GM19467 (cell line): ENCODE results near the gene EEF1B2.
A peak's percentile ranks its signal among the peaks of the same experiment; 100 is the strongest.
"Not testable (repeated sequence)": the region's sequence is repeated elsewhere in the genome, so short reads cannot be mapped to it uniquely, and the experiment has no call there.

ENCODE experiments used
- ATAC-seq: cut with Tn5 transposase; IDR thresholded peaks from one replicate; pipeline ENCODE4 v1.9.1; 2021; ENCODE audit warnings: mild to moderate bottlenecking, moderate library complexity; ENCODE audit not compliant: unreplicated experiment

The EEF1B2 gene

DNA sequence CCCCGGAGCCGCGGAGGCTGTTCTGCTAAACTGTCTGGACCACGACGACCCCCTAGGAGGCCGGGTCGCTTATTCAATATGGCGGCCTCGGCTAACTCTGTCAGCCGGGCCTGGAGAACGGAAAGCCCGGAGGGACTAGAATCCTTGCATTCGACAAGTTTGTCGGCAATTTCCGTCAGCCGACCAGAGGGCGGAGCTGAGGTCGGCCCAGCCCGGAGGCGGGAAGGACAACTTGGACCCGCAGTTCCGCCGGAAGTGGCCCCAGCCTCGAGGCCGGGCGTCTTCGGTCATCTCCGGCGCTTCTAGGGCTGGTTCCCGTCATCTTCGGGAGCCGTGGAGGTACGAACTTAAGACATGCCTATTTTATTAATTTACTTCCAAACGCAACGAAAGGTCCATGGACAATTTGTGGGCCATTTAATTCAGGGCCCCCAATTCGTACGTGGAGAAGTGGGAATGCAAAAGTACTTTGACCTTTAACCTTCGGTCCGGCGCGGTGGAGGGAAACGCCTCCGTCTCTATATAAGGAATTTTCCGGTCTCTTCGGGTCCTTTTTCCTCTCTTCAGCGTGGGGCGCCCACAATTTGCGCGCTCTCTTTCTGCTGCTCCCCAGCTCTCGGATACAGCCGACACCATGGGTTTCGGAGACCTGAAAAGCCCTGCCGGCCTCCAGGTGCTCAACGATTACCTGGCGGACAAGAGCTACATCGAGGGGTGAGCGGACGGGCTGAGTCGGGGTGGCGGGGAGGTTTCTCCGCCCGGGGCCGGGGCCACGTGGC, at the start of gene EEF1B2, which contains the start of gene NDUFS1:
Gene EEF1B2, plus strand, starts transcription at position 550 of the 779 bp plus-strand sequence. Its CDS starts 85 bp downstream, at position 635.
Gene NDUFS1, minus strand, starts transcription at position 99 of the 779 bp plus-strand sequence. CDS start 5,766 bp downstream, outside the sequence.
- peak; percentile 92 for ATAC-seq

DNA sequence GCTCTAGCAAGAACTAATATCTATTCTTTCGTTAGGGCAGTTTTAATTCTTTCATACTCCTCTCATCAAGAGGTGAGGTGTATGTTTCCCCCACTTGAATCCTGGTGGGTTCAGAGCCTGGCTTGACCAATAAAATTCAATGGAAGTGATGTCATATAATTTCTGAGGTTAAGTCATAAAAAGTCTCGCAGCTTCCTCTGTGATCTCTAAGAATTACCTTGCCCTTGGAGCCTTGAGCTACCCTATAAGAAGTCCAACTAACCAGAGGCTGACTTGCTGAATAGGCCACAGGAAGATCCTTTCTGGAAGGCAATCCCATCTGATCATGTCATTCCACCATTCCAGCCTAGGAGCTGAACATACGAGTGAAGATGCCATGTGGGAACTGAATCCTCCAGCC, 47.6 kb upstream of the EEF1B2 start:
- no peak for ATAC-seq

DNA sequence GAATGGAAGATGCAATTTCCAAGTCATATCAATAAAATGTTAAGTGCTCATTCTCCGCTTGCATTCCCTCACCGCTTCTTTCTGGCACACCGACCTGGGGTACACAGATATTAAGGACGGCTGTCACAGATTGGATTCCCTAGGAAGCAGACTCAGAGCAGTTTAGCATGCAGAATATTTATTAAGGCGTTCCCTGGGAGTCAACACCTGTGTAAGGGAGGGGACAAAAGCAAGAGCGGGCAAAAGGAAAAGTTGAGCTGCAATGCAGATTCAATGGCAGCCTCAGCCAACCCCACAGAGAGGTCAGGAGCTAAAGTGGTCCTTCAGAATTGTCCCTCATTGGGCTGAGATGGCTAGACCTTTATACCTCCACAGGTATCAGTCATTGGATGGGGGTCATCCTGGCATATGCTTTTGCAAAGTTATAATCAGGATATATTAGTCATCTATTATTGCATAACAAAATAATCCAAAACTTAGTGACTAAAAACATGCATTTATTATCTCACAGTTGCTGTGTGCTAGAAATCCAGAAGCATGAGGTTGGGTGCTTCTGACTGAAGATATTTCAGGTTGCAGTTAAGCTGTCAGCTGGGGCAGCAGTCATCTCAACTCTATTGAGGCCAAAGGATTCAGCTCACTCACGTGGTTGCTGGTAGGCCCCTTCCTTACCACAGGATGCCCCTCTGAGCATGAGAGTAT, 46.7 kb upstream of the EEF1B2 start:
- no peak for ATAC-seq

DNA sequence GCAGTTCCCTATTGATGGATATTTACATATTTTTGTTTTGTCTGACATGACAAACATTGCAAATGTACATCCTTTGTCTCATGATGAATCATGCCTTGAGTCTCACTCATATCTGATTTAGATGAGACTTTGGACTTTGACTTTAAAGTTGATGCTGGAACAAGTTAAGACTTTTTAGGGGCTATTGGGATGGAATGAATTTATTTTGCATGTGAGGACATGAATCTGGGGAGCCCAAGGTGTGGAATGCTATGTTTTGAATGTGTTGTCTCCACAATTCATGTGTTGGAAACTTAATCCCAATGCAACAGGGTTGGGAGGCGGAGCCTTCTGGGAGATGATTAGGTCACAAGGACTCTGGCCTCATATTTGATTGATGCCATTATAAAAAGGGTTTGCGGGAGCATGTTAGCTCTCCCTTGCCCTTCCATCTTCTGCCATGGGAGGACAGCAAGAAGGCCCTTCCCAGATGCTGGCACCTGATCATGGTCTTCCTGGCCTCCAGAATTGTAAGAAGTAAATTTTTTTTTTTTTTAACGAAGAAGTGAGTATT, 44.6 kb upstream of the EEF1B2 start:
- no peak for ATAC-seq

DNA sequence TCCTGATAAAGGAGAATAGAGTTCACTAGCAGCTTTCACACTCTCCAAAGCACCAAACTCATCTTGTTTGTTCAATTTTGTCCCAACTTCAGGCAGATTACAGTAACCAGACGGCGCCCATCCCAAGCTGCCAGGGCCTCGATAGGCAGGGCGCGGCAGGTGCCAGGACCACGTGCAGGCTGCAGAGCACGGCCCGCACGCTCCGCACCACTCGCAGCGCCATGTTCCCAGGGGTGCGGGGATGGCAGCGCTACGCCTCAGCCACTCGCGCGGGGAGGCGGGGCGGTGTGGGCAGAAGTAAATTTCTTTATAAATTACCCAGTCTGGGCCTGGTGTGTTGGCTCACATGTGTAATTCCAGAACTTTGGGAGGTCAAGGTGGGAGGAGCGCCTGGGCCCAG, 43.4 kb upstream of the EEF1B2 start:
- no peak for ATAC-seq

DNA sequence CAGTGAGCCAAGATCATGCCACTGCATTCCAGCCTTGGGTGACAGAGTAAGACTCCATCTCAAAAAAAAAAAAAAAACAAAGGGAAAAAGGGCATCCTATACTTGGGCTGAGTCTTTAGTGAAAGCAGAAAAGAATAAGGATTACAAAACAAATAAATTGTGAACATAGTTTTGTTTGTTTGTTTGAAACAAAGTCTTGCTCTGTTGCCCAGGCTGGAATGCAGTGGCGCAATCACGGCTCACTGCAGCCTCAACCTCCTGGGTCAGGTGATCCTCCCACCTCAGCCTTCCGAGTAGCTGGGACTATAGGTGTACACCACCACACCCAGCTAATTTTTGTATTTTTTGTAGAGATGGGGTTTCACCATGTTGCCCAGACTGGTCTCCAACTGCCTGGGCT, 37.1 kb upstream of the EEF1B2 start:
- ATAC-seq = not testable (repeated sequence)

DNA sequence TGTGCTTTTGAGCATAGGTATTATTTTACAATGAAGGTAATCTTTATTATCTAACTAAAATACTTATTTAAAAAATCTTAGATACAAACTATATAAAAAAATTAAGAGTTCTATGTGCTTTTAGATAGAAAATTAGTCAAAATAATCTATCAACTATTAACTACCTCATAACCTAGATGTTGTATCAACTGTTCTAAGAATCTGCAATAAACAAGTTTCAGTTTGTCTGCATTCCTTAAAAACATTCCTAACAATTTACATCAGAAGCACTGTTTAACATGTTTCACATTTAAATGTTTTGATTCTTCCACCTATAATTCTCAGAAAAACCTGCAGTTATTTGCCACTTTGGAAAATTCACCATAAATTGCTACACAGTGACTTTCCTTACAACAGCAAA, 33.8 kb upstream of the EEF1B2 start:
- no peak for ATAC-seq

DNA sequence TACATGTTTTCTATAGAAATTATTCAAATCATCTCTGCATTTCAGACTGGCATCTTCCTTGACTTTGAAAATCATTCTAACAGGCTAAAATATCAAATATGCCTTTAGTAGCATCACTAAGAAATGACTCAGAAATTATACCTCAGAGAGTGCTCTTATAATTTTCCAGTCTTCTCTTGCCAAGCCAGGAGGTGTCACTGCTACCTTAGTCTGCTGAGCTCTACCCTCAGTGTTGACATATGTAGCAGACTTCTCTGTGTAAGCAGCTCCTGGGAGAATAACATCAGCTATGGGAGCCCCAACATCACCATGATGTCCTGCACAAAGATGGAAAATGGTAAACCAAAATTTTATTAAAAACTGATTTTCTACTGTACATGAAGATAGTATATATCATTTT, 32.0 kb upstream of the EEF1B2 start:
- no peak for ATAC-seq

DNA sequence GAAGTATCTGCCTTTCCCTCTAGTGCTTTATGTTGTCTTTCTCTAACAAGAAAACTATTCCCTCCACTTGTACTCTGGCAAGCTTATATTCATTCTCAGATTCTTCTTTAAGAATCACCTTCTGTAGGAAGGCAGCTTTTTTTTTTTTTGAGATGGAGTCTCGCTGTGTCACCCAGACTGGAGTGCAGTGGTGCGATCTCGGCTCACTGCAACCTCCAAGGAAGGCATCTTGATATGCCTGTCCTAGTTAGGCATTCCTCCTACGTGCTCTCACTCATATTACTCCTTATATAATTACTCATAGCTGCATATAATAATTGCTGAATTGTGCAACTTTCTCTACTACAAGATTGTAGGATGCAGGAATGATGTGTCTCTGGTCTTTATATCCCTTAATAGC, 16.2 kb upstream of the EEF1B2 start:
- no peak for ATAC-seq

DNA sequence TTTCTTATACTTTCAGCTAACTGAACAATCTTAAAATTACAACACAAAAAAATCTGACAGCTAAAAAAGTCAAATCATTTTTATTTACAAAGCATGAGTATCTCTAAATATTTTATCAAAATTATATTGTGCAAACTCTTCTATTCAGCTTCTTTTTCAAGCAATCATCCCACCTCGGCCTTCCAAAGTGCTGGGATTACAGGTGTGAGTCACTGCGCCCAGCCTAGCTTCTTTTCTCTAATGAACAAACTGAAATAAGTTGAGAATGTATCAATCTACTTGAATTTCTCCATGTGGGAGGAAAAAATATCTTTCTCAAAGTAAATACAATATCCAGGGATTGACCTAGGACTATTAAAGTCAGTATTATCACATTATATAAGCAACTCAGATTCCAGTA, 15.3 kb upstream of the EEF1B2 start:
- no peak for ATAC-seq

DNA sequence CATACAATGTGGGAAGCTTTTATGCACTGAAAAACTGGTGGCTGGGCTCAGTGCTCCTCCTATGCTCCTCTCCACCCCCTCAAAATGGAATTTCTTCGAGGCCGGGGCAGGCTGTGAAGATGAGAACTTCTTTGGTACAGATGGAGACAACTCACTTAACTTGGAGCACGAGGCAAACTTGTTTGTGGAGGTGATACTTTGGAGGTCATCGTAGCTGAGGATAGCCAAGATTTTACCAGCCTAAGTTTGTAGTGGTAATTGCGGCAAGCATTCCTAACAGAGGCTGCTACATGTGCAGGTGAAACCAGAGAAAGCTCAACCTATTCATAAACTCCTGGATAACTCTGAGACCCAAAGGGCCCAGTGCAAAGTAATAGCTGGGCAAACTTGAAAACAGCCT, 14.0 kb upstream of the EEF1B2 start:
- ATAC-seq = no peak

DNA sequence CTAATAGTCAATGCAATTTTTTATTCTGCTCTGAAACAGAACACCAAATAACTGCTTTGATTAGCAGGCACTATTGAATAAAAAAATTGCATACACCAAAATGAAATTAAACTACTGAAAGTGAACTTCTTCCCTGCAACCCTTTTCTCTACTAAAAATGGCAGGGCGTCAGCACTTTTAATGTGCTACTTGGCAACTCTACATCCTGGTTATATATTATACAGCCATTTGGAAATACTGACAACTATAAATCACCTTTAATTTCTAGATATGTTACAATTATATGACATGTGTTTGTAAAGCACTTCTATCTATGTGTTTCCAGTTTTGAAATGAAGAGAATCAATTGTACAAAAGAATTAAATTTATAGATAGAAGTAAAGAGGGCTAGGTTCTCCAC, 10.4 kb upstream of the EEF1B2 start:
- ATAC-seq = no peak

DNA sequence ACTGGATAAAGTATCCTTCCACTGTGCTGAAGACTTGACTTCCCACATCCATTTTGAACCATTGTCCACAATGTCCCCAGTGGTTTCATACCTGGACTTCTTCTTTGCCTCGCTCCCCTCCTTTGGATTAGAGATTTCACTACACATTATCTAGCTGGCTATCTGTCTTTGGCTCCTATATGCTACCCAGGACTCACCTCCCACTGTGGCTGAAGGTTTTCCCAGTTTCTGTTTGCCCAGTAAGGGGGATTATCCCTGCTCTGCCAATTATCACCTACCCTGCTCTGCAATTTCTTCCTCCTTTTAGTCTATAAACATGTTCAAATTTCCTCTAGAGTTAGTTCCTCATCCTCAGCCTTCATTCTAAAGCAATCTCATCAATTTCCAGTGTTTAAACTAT, 9.5 kb upstream of the EEF1B2 start:
- no peak for ATAC-seq

DNA sequence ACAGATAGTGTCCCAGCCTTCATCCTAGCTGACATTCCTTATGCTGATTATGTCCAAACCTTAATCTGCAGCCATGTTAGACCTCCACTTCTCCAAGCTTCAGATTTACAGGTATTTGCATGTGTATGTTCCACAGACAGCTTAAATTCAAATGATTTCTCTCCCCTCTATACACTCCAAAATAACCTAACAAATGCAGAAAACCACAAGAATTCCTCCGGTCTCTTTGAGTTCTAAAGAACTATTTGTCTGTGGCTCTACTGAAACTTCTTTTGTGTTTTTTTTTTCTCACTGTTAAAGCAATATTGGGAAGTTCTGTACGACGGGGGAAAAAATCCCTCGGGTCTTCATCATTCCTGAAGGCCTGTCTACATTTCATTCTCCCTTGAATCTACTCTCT, 9.1 kb upstream of the EEF1B2 start:
- ATAC-seq = no peak

DNA sequence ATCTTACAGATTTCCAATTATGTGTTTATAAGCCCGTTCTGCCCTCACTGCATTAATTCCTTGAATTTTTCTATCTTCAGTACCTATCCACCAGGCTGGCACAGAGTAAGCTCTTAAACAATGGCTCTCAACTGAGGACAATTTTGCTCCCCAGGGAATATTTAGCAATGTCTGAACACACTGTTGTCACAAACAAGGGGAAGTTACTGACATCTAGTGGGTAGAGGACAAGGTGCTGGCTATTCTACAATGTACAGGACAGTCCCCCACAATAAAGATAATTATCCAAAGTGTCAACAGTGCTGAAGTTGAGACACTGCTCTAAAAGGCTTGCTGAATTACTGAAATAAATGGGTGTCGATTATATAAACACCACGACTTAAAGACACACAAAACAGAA, 5.5 kb upstream of the EEF1B2 start:
- no peak for ATAC-seq

DNA sequence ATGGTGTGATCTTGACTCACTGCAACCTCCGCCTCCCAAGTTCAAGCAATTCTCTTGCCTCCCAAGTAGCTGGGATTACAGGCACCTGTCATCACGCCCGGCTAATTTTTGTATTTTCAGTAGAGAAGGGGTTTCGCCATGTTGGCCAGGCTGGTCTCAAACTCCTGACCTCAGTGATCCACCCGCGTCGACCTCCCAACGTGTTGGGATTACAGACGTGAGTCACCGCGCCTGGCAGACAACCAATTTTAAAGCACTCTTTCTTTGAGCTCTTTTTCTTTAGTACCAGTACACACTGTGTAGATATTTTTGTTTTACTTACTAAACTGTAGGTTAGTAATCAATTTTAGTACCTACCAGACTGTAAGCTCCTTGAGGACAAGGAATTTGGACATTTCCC, 2.7 kb upstream of the EEF1B2 start:
- ATAC-seq = not testable (repeated sequence)

DNA sequence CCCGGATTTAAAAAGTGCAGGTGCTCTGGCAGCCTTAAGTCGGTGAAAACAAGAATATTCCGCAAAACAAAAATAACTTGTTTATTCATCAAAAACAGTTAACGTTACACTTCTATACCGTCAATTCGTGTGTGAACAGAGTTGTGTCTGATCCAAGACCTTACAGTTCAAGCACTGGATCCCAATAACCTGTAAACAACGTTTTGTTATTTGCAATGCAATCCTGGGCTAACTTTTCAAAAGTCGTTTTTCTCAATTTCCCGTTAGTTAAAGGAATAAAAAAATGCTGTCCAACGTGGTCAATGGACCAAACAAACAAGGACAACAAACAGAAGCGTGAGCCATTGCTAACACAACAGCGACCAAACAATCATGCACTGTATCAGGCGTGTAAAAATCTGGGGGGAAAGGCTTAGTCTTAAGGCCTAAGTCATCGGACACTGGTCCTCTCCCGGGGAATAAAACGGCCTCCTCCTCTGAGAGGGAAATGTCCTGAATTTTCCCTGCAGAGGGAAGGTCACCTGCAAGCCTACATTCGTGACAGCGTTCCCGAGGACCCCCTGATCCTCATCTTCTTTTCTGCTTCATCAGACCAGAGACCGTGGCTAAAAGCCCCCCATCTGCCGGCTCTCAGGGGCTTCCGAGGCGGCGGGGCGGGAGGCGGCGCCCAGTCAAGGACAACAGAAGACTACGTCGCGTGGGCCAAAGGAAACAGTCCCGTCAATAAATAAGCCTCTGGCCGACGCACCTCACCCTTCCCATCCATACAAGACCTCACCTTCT, 941 bp upstream of the EEF1B2 start:
- ATAC-seq = peak; percentile 8

DNA sequence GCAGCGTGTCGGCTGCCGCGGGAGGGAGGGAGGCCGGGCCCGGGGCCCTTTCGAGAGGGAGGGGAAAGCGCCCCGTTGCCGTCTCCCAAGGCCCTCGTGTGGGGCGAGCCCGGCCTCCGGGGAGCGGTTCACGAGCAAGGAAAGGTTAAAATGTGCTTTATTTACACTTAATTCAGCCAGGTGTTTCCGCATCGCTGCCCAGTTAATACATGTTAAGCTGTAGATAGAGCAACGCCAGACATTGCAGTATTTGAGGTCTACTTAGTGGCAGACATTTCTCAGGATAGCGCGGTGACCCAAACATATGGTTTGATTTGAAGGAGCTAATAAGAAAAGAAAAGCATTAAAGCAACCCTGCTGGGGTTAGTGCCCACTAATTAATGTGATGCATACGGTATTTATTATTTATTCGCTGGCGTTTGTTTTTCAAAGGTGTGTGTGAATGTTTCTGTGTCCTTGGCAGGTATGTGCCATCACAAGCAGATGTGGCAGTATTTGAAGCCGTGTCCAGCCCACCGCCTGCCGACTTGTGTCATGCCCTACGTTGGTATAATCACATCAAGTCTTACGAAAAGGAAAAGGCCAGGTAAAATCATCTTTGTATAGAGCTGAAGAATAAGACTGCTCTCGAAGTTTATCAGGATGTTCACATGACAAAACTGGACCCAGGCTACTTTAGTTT, 571 bp downstream of the EEF1B2 start:
- ATAC-seq = peak; percentile 40

DNA sequence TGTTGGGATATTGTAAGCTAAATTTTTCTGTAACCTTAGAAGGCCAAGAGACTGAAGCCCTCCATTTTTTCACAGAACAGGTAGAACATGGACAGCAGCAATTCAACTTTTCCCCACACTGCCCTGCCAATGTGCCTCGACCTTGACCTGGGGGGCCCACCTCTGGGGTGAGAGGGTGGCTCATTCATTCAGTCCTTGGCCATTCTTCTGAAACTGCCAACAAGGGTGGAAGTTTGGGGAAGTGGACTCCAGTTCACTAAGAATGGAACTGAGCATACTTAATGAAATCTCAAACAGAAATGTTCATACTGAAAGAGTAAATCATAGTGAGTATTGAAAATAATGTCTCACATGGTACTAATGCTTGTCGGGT, 1.1 kb downstream of the EEF1B2 start:
- ATAC-seq = no peak

DNA sequence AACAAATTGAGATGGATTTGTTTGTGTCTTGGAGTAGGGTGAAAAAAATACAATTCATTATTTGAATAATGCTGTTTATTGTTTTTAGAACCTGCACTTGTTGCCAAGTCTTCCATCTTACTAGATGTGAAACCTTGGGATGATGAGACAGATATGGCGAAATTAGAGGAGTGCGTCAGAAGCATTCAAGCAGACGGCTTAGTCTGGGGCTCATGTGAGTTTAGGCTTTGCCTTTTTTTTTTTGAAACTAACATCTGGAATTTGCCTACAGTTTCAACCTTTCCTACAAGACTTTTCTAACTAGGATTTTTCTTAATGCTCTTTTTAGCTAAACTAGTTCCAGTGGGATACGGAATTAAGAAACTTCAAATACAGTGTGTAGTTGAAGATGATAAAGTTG, 2.7 kb downstream of the EEF1B2 start:
- ATAC-seq = not testable (repeated sequence)
